Endothelial cell of umbilical vein (primary cell): ENCODE measurements around the gene MTRF1. TPM values are rescaled to one million over a fixed set of nuclear protein-coding genes. Genes with fewer than 3 reads are reported as not detected.

Experiments used
- BruUV-seq: library from RNA; stranded (reverse); fragments of 400-500 nt; replicated peaks from 2 replicates; lab custom pipeline; 2021; lab: Mats Ljungman, UMichigan
- CTCF ChIA-PET: fragments of 300-600, 350-600 bp; sonication (Branson Sonifier 250); formaldehyde crosslinking; loops from one replicate; lab custom pipeline; 2021; ENCODE audit warnings: antibody characterized with exemption, inconsistent platforms; lab: Charles Lee
- POLR2A ChIA-PET: fragments of 300-600, 350-600 bp; sonication (Branson Sonifier 250); formaldehyde crosslinking; loops from one replicate; lab custom pipeline; 2021; ENCODE audit warnings: antibody characterized with exemption, inconsistent platforms; lab: Charles Lee
- DNase-seq: peaks from one replicate; pipeline ENCODE4 v3.0.0-alpha.2; 2011; ENCODE audit warnings: low read depth, low spot score
- FAIRE-seq: peaks from 2 replicates; lab custom pipeline; 2011; peaks lifted over from hg19 to GRCh38; lab: Jason Lieb, UNC
- H2AFZ ChIP-seq: 2 replicates; pipeline ENCODE4 v1.6.0; 2012; ENCODE audit warnings: low read depth, low read length, control low read depth, inconsistent platforms
- H3K27ac ChIP-seq: 2 replicates; pipeline ENCODE4 v1.5.1; 2011; ENCODE audit warnings: low read depth, mild to moderate bottlenecking, control low read depth, low read length, moderate library complexity; ENCODE audit not compliant: insufficient read depth
- H3K27me3 ChIP-seq, 2 experiments: 2 replicates each; pipeline versions ENCODE4 v1.6.0 to v1.6.1; 2011; ENCODE audit warnings: low read length in 2 of 2, mixed read lengths in 1 of 2; ENCODE audit not compliant: control insufficient read depth in 2 of 2, insufficient read depth in 2 of 2
- H3K36me3 ChIP-seq, 2 experiments: 2 replicates in 1 of 2; 3 replicates in 1 of 2; pipeline ENCODE4 v1.5.1; 2011; ENCODE audit warnings: low read length in 2 of 2, mild to moderate bottlenecking in 1 of 2, moderate library complexity in 1 of 2; ENCODE audit not compliant: control insufficient read depth in 2 of 2, insufficient read depth in 2 of 2; ENCODE audit errors: extremely low read depth in 1 of 2
- H3K4me1 ChIP-seq: 3 replicates; pipeline ENCODE4 v1.5.1; 2011; ENCODE audit warnings: mild to moderate bottlenecking, low read length; ENCODE audit not compliant: control insufficient read depth, insufficient read depth; ENCODE audit errors: extremely low read depth
- H3K4me2 ChIP-seq: 2 replicates; pipeline ENCODE4 v1.6.1; 2011; ENCODE audit warnings: low read length, control low read depth, mixed read lengths; ENCODE audit not compliant: insufficient read depth
- H3K4me3 ChIP-seq, 3 experiments: fragments of 200-600 bp in 1 of 3; sonication (generic), shearing (Covaris generic) in 1 of 3; replicated peaks in 1 of 3; 2 replicates each; pipeline ENCODE4 v1.5.1; 2011 to 2016; ENCODE audit warnings: control low read depth in 3 of 3, low read length in 3 of 3, mild to moderate bottlenecking in 2 of 3, inconsistent platforms in 1 of 3, low read depth in 1 of 3, moderate library complexity in 1 of 3; ENCODE audit not compliant: insufficient read depth in 1 of 3
- H3K79me2 ChIP-seq: 2 replicates; pipeline ENCODE4 v1.6.0; 2012; ENCODE audit warnings: low read length, inconsistent platforms; ENCODE audit not compliant: control insufficient read depth, insufficient read depth
- H3K9ac ChIP-seq: replicated peaks from 2 replicates; pipeline ENCODE3; 2011; ENCODE audit warnings: low read length, control low read depth; ENCODE audit not compliant: insufficient read depth; ENCODE audit errors: extremely low read depth
- H3K9me1 ChIP-seq: replicated peaks from 3 replicates; pipeline ENCODE4 v1.6.0; 2011; ENCODE audit warnings: mild to moderate bottlenecking, low read length; ENCODE audit not compliant: control insufficient read depth, insufficient read depth; ENCODE audit errors: extremely low read depth
- H3K9me3 ChIP-seq: replicated peaks from 2 replicates; pipeline ENCODE4 v1.5.1; 2012; ENCODE audit warnings: low read length, inconsistent platforms; ENCODE audit not compliant: control insufficient read depth, insufficient read depth
- H4K20me1 ChIP-seq: replicated peaks from 2 replicates; pipeline ENCODE3; 2011; ENCODE audit warnings: mild to moderate bottlenecking, low read length; ENCODE audit not compliant: control insufficient read depth, insufficient read depth; ENCODE audit errors: extremely low read depth
- EZH2 ChIP-seq: IDR thresholded peaks from 2 replicates; pipeline ENCODE4 v1.6.1; 2012; ENCODE audit warnings: borderline replicate concordance, low read depth, mild to moderate bottlenecking, moderate library complexity, low read length, inconsistent platforms; ENCODE audit not compliant: severe bottlenecking
- FOS ChIP-seq: IDR thresholded peaks from 2 replicates; pipeline ENCODE4 v1.6.1; 2011; ENCODE audit warnings: mild to moderate bottlenecking, low read length, moderate library complexity, borderline replicate concordance; ENCODE audit not compliant: insufficient read depth
- GATA2 ChIP-seq: IDR thresholded peaks from 2 replicates; pipeline ENCODE4 v1.7.0; 2011; ENCODE audit warnings: low read depth, mild to moderate bottlenecking, moderate library complexity, mixed read lengths, low read length; ENCODE audit not compliant: insufficient read length, insufficient read depth
- JUN ChIP-seq: IDR thresholded peaks from 2 replicates; pipeline ENCODE4 v1.6.1; 2011; ENCODE audit warnings: borderline replicate concordance, low read depth; ENCODE audit not compliant: insufficient read length, insufficient read depth
- MYC ChIP-seq: IDR thresholded peaks from one replicate; pipeline ENCODE4 v1.6.1; 2011; ENCODE audit warnings: mild to moderate bottlenecking, low read depth, low read length
- POLR2A ChIP-seq: IDR thresholded peaks from 2 replicates; pipeline ENCODE4 v1.6.1; 2012; ENCODE audit warnings: low read depth, mild to moderate bottlenecking, control low read depth, low read length
- POLR2AphosphoS5 ChIP-seq: IDR thresholded peaks from 2 replicates; pipeline ENCODE4 v1.6.1; 2012; ENCODE audit warnings: low read depth, mild to moderate bottlenecking, control low read depth, low read length, moderate library complexity; ENCODE audit not compliant: insufficient read depth
- dilution Hi-C: fragments of 300-500 bp; cut with MboI; formaldehyde crosslinking; loops from one replicate; pipeline ENCODE4 v1.15.0; 2019; ENCODE audit warnings: low sequenced_read_pairs; ENCODE audit not compliant: extremely low pct_ligation_motif_present
- intact Hi-C: fragments of 100-400 bp; cut with micrococcal nuclease; formaldehyde crosslinking; loops from one replicate; pipeline ENCODE4 v1.10.0; 2022
- polyA plus RNA-seq, 4 experiments: library from polyadenylated mRNA; depleted of rRNA in 3 of 4; stranded (reverse) in 3 of 4; unstranded in 1 of 4; fragments of >200 nt; gene quantifications; 2 replicates each; pipeline versions ENCODE4 v1.2.1 to v1.2.3, GENCODE V29; 2011 to 2012; ENCODE audit warnings: missing spikeins in 1 of 4
- total RNA-seq: library from RNA; stranded (reverse); gene quantifications from 2 replicates; pipeline ENCODE4 v1.2.3, GENCODE V29; 2021
- TF ChIP-seq, protein P1 (sequence below), 2 donors: IDR thresholded peaks; 1 replicate in 1 of 2; 2 replicates in 1 of 2; pipeline ENCODE4 v1.5.1; 2011; ENCODE audit warnings: low read length in 2 of 2, mild to moderate bottlenecking in 2 of 2, moderate library complexity in 2 of 2, control low read depth in 1 of 2, inconsistent platforms in 1 of 2, low read depth in 1 of 2; ENCODE audit not compliant: insufficient read depth in 1 of 2; ENCODE audit errors: extremely low read depth in 1 of 2
- TF ChIP-seq, protein P2 (sequence below): IDR thresholded peaks from 2 replicates; pipeline ENCODE4 v1.6.1; 2011; ENCODE audit not compliant: insufficient read depth, insufficient read length

The MTRF1 gene
- total and polyA plus RNA-seq, 2 donors (not counting 3 experiments of a cell fraction or from before 2014, with no cell fraction given) = 8.0 to 16.3 TPM

DNA sequence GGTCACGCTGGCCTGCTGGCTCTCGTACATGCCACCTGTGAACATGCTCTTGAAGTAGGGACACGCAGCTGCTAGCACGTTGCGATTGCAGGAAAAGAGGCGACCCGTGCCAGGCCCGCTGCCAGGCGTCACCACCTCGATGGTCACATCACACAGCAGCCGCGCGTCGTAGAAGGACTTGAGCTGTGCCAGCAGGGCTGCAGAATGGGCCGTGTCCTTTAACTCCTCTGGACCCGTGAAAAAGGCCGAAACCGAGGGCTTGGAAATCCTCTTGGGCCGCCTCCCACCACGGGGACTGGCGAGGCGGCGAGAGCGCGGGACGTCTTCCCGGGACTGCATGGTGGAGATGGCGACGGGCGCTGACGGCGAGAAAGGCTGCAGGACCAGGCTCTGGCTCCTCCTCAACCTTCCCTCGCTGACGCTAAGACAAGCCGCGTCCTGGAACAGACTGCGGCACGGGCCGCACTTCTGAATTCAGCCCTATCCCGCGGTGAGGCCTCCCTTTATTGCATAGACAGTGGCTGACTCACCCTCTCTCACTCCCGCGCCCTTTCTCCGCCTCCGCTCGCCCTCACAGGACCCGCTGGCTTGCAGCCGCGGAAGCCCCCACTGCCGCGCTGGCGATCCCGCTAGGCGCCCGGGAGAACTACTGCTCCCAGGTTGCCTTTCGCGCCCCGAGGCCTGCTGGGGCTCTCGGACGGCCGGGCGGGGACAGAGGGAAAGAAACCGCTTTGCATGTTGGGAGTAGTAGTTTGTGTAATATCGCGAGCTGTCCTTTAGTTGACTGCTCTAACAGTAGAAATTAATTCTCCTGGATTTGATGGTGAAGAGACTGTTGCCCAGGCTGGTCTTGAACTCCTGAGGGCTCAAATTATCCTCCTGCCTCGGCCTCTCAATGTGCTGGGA is 69.2 kb downstream of the MTRF1 start, which contains the start of gene KBTBD7:
Gene KBTBD7, minus strand, starts transcription at position 651 of the 906 bp plus-strand sequence. Its CDS starts 312 bp downstream, at position 339.
- TSS peak; percentile 38 for BruUV-seq
- intact Hi-C loops (loop anchor here (1.0 to 10.0 kb wide), 4 partner anchors 62 to 451 kb away; partner anchors contain the start of genes KBTBD6 and MTRF1), dilution Hi-C loops (no loop called here)
- ChIA-PET POLR2A (interaction anchor here (0.6 kb wide), 1 partner anchor 65 kb away, joined by 3 read pairs; no protein-coding TSS in a partner anchor), CTCF (interaction anchor here (0.6 to 1.0 kb wide), 2 partner anchors 28 to 140 kb away, joined by 3 read pairs; no protein-coding TSS in a partner anchor)
- TF ChIP-seq EZH2 (no peak), JUN (peak; percentile 55), MYC (no peak), GATA2 (no peak), POLR2A (peak; percentile 80), FOS (peak; percentile 88), POLR2AphosphoS5 (peak; percentile 78)
- TF ChIP-seq, protein P1, sequence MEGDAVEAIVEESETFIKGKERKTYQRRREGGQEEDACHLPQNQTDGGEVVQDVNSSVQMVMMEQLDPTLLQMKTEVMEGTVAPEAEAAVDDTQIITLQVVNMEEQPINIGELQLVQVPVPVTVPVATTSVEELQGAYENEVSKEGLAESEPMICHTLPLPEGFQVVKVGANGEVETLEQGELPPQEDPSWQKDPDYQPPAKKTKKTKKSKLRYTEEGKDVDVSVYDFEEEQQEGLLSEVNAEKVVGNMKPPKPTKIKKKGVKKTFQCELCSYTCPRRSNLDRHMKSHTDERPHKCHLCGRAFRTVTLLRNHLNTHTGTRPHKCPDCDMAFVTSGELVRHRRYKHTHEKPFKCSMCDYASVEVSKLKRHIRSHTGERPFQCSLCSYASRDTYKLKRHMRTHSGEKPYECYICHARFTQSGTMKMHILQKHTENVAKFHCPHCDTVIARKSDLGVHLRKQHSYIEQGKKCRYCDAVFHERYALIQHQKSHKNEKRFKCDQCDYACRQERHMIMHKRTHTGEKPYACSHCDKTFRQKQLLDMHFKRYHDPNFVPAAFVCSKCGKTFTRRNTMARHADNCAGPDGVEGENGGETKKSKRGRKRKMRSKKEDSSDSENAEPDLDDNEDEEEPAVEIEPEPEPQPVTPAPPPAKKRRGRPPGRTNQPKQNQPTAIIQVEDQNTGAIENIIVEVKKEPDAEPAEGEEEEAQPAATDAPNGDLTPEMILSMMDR (IDR thresholded peaks at IDR 0.05; ENCODE audit: extremely low read depth in 1 of 2, insufficient read depth in 1 of 2, low read depth in 1 of 2, low read length in 2 of 2) = no peak
- TF ChIP-seq, protein P2, sequence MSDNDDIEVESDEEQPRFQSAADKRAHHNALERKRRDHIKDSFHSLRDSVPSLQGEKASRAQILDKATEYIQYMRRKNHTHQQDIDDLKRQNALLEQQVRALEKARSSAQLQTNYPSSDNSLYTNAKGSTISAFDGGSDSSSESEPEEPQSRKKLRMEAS = no peak
- H3K9ac ChIP-seq = peak within 1 kb of the TSS; percentile 82
- H3K27ac ChIP-seq = peak within 1 kb of the TSS; percentile 78
- DNase-seq (peak; percentile 99), FAIRE-seq (peak; percentile 96)
- H3K4me2 ChIP-seq = peak within 1 kb of the TSS; percentile 88
- peaks cover 4% of the 10 kb centered on the region for H3K4me1 ChIP-seq
- peak within 1 kb of the TSS; percentile 99 for H2AFZ ChIP-seq
- no peaks in the 10 kb centered on the region for H3K9me1 ChIP-seq
- no peaks in the 10 kb centered on the region for H3K36me3 ChIP-seq
- H3K79me2 ChIP-seq = no peaks in the 10 kb centered on the region
- no peaks in the 10 kb centered on the region for H3K27me3 ChIP-seq
- no peaks in the 10 kb centered on the region for H3K9me3 ChIP-seq
- H4K20me1 ChIP-seq = no peaks in the 10 kb centered on the region
- peak within 1 kb of the TSS; percentile 48 to 60 (median 53) for H3K4me3 ChIP-seq
